ENCODE data around the gene GNG7. TPM values are rescaled to one million over a fixed set of nuclear protein-coding genes. Genes with fewer than 3 reads are reported as not detected.
A peak's percentile ranks its signal among the peaks of the same experiment; 100 is the strongest.
"Not testable (repeated sequence)": the region's sequence is repeated elsewhere in the genome, so short reads cannot be mapped to it uniquely, and the experiment has no call there.

The GNG7 gene
- total RNA-seq, 1 donor from 2014 or later: 5.5 TPM

DNA sequence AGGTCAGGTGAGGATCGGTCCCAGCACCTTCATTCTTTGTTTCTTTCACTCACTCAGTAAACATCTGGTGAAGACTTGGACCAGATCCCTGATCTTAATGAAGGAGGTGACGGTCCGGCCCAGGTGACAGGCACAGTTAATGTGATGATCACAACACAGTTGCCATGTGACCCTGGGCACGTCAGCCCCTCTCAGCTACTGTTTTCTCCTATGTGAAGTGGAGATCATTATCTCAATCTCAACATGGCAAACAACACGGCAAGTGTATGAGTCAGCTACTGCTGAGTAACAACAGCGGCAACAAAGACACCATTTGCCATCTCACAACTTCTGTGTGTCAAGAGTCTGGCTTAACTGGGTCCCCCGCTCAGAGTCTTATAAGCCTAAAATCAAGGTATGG, 74.6 kb downstream of the GNG7 start:
- Histone ChIP-seq H3K4me3 (no peak overlapping the region), H3K27ac (peak overlapping the region; percentile 73), H3K27me3 (no peaks in the 10 kb centered on the region), H3K4me1 (peaks cover 31% of the 10 kb centered on the region), H3K36me3 (no peaks in the 10 kb centered on the region), H3K9me3 (no peaks in the 10 kb centered on the region)
- peak; percentile 1 for ATAC-seq
- no peak for DNase-seq
- TF ChIP-seq, protein P1, sequence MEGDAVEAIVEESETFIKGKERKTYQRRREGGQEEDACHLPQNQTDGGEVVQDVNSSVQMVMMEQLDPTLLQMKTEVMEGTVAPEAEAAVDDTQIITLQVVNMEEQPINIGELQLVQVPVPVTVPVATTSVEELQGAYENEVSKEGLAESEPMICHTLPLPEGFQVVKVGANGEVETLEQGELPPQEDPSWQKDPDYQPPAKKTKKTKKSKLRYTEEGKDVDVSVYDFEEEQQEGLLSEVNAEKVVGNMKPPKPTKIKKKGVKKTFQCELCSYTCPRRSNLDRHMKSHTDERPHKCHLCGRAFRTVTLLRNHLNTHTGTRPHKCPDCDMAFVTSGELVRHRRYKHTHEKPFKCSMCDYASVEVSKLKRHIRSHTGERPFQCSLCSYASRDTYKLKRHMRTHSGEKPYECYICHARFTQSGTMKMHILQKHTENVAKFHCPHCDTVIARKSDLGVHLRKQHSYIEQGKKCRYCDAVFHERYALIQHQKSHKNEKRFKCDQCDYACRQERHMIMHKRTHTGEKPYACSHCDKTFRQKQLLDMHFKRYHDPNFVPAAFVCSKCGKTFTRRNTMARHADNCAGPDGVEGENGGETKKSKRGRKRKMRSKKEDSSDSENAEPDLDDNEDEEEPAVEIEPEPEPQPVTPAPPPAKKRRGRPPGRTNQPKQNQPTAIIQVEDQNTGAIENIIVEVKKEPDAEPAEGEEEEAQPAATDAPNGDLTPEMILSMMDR (IDR thresholded peaks at IDR 0.05): no peak
- intact Hi-C loops (cut with DNase I): no loop called here

DNA sequence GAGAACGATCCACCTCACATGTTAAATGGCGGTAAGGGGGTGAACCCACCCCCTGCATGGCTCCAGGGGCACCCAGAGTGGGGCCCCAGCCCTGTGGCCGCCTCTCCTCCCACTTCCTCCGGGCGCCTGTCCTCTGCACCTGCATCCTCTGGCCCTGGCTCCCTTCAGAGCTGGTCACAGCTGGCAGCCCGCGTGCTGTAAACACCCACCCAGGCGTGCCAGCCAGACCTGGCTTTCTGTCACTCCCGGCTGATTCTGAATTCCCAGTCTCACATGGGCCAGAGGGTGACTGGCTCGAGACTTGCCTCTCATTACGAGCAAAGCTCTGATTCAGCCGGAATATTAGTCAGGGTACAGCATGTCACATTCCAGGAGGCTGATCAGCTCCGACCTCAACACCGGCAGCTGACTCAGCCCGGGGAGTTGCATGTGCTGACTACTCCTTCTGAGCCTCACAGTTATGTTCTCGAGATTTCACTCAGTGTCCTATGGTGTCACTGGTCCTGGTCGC, 75.1 kb downstream of the GNG7 start:
- TF ChIP-seq, protein P1 (IDR thresholded peaks at IDR 0.05): no peak
- intact Hi-C loops (cut with DNase I): no loop called here
- peak; percentile 89 for DNase-seq
- Histone ChIP-seq H3K27me3 (no peaks in the 10 kb centered on the region), H3K4me3 (no peak overlapping the region), H3K36me3 (no peaks in the 10 kb centered on the region), H3K9me3 (no peaks in the 10 kb centered on the region), H3K27ac (peak overlapping the region; percentile 73), H3K4me1 (peaks cover 31% of the 10 kb centered on the region)
- ATAC-seq: peak; percentile 81

DNA sequence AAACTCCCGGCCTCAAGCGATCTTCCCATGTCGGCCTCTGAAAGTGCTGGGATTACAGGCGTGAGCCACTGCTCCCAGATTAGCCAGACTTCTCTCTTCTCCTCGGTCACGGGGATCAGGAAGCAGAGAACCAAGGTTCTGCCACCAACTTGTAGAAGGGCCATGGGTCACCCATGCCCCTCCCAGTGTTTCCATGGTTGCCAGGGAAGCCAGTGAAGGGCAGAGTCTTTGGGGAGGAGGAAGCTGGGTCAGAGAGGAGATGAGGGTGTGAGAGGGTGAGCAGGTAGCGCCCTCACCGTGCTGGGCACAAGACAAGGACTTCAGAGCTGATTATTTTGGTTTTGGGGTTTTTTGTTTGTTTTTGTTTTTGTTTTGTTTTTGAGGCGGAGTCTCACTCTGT, 77.1 kb downstream of the GNG7 start:
- Histone ChIP-seq H3K36me3 (no peaks in the 10 kb centered on the region), H3K27me3 (no peaks in the 10 kb centered on the region), H3K27ac (peak overlapping the region; percentile 58), H3K4me3 (no peak overlapping the region), H3K4me1 (peaks cover 41% of the 10 kb centered on the region), H3K9me3 (no peaks in the 10 kb centered on the region)
- DNase-seq: peak; percentile 77
- TF ChIP-seq, protein P1 (IDR thresholded peaks at IDR 0.05): no peak
- ATAC-seq: peak; percentile 68
- intact Hi-C loops (cut with DNase I): no loop called here

DNA sequence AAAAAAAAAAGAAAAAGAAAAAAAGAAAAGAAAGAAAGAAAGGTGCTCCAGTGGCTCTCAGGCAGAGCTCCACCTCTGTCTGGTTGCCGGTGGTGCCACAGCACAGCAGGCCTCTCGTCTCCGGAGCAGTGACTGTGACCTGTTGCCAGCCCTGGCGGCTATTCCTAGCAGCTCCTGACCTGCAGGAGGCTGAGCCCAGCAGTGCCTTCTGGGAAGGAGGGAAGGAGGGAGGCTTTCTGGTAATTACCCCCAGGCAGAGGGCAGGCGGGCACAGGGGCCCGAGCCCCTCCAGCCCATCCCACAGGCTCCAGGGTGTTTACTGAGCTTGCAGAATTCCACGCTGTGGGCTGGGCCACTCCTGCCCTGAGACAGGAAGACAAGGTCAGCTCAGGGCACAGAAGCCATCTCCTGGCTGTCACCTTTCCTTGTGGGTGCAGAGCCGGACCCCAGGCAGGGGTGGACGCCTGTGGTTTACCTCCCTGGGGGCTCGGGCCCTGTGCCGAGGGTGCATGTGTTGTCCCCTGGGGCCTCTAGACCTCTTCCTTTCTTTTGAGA, 77.9 kb downstream of the GNG7 start:
- Histone ChIP-seq H3K4me1 (peaks cover 44% of the 10 kb centered on the region), H3K4me3 (no peak overlapping the region), H3K36me3 (no peaks in the 10 kb centered on the region), H3K27me3 (no peaks in the 10 kb centered on the region), H3K27ac (peak overlapping the region; percentile 58), H3K9me3 (no peaks in the 10 kb centered on the region)
- ATAC-seq: peak; percentile 67
- TF ChIP-seq, protein P1 (IDR thresholded peaks at IDR 0.05): no peak
- intact Hi-C loops (cut with DNase I): no loop called here
- DNase-seq: peak; percentile 86

DNA sequence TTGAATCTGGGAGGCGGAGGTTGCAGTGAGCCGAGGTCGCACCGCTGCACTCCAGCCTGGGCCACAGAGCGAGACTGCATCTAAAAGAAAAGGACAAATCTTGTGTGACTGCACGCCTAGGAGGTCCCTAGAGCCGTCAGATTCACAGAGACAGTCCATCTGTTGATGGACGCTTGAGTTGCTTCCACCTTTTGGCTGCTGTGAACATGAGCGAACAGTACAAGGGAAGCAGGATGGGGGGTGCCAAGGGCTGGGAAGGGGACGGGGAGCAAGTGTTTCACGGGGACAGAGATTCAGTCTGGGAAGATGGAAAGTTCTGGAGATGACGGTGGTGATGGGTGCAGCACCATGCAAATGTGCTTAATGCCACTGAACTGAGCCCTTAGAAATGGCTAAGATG, 78.7 kb downstream of the GNG7 start:
- intact Hi-C loops (cut with DNase I): no loop called here
- TF ChIP-seq, protein P1 (IDR thresholded peaks at IDR 0.05): no peak
- DNase-seq (no peak), ATAC-seq (no peak)
- H3K36me3 ChIP-seq: no peaks in the 10 kb centered on the region
- H3K4me3 ChIP-seq: no peak overlapping the region
- peaks cover 47% of the 10 kb centered on the region for H3K4me1 ChIP-seq
- no peaks in the 10 kb centered on the region for H3K27me3 ChIP-seq
- H3K27ac ChIP-seq: peak overlapping the region; percentile 58
- H3K9me3 ChIP-seq: no peaks in the 10 kb centered on the region

DNA sequence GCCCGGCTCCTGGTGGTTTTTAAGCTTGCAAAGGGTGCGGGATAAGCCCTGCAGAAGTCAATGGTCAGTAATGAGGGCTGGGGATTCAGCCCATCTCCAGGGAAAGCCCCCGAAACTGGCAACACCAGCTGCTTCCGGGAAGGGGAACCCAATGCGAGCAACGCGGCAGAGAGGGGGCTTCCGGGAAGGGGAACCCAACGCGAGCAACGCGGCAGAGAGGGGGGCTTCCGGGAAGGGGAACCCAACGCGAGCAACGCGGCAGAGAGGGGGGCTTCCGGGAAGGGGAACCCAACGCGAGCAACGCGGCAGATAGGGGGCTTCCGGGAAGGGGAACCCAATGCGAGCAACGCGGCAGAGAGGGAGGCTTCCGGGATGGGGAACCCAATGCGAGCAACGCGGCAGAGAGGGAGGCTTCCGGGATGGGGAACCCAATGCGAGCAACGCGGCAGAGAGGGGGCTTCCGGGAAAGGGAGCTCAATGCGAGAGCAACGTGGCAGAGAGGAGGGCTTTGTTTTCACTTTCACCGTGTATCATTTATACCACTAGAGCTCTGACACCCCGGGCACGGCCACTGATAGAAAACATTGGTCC, 80.0 kb downstream of the GNG7 start:
- H3K27ac ChIP-seq; ATAC-seq; H3K27me3 ChIP-seq; H3K36me3 ChIP-seq; H3K4me3 ChIP-seq; H3K9me3 ChIP-seq; intact Hi-C loops (cut with DNase I); DNase-seq: not testable (repeated sequence)
- peaks cover 54% of the 10 kb centered on the region for H3K4me1 ChIP-seq

Measured in upper lobe of right lung (tissue), 1 donor.